Stimulated activated CD8-positive, alpha-beta memory T cell treated with anti-CD3 and anti-CD28 coated beads, Interleukin-15, amount 100 ng/mL, for 24 hours (primary cell): ENCODE results near the gene ACKR3.
A peak's percentile ranks its signal among the peaks of the same experiment; 100 is the strongest.

Source experiments
- DNase-seq: peaks from one replicate; pipeline ENCODE4 v3.0.0-alpha.2; 2020; ENCODE audit warnings: low read depth

ACKR3 gene

DNA sequence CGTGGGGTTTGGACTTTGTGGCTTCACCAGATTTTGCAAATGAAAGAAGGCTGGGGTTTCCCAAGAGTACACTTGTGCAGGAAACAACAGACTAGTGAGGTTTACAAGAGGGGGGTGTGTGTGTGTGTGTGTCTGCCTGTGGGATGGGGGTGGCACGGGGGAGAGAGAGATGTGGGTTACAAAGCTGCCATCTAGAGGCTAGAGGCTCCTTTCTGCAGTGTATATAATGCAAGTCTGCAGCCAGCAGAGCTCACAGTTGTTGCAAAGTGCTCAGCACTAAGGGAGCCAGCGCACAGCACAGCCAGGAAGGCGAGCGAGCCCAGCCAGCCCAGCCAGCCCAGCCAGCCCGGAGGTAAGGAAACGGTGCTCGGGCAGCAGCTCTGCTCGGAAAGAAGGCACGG, at the start of gene ACKR3:
ACKR3 (plus strand) TSS at position 253 of the 401 bp plus-strand sequence. CDS start 10,641 bp downstream, outside the sequence.
- peak; percentile 21 for DNase-seq

DNA sequence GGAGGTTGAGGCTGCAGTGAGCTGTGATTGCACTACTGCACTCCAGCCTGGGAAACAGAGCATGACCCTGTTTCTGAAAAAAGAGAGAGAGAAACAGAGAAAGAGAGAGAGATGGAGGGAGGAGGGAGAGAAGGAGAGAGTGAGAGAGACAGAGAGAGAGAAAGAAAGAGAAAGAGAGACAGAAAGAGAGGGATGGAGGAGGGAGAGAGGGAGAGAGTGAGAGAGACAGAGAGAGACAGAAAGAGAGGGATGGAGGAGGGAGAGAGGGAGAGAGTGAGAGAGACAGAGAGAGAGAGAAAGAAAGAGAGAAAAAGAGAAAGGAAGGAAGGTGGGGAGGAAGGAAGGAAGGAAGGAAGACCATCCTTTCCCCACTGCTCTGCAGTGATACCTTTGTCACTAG, 48.1 kb upstream of the ACKR3 start:
- DNase-seq = no peak

DNA sequence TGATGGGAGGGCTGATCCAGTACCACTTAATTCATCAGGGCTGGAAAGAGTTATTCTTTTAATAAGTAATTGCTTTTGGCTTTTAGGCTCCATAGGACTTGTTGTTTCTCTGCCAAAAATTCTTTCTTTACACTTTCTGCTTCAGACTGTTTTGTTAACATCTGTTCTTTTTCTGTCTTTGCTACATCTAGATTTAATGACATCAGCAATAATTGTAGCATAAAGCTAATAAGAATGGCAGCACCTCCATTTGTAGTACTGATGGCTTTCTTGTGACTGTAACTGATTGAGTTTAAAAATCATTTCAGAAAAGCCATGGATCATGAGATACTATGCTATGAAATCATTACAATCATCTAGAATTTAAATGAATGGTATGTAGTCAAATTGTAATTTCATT, 46.4 kb upstream of the ACKR3 start:
- no peak for DNase-seq

DNA sequence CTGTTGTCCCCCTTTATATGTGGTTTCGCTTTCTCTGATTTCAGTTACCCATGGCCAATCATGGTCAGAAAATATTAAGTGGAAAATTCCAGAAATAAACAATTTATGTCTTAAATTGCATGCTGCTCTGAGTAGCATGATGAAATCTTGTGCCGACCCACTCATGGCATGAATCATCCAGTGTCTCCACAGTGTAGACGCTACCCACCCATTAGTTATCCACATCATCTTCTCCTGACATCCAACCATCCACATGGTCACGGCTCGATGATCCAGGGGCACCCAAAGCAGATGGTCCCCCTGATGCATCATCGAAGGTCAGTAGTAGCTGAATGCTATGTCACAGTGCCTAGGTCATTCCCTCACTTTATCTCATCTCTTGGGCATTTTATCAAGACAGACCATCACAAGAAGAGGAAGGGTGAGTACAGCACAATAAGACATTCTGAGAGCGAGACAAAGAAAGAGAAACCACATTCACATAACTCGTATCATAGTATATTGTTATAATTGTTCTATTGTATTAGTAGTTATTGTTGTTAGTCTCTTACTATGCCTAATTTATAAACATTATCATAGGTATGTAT, 44.1 kb upstream of the ACKR3 start:
- DNase-seq = no peak

DNA sequence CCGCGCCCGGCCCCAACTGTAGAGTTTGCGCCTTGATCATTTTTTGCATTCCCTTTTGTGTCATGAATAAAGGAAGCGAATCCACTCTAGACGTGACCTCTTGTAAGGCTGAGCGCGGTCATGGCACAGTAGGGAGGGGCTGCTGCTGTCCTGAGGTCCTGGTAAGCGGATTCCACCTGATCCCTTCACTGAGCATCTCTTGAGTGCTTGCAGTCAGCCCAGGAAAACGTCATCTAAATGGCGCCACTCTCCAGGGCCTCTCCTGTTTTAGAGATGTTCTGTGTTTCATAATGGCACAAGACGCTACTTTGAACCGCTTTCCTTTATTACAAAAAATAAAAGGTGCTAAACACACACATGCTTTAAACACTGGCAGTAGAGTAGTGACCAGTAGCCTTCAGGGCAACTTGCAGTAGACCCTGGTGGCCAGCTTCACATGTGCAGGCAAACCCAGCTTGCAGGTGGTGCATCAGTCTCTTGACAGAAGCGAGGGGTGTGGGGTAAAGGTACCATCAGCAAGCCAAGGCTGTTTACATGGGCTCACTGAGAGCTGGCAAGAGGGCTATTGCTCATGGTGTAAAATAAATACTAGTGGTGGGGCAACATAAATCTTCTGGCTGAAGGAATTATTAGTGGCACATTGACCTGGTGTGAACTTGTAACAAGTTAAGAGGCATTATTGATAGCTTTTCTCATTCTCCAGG, 43.0 kb upstream of the ACKR3 start:
- no peak for DNase-seq

DNA sequence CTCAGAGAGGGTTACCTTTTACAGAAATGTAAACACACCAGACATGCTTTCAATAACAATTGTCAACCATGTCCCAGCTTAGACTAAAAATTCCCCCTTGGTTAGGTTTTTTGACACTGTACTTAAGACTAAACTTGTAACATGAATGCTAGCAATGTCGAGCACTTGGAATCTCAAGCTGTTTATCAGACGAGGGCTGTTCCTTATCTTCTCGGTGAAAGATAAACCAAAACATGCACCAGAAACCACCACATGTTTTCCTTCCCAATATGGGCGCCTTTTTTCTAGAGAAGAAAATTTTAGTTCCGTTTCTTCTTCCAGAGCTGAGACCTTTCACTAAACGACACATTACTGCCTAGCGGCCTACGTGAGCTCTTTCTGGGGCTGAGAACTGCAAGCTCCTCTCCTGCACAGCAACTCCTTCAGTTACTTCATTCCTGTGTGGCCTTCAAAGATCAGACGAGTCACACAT, 42.4 kb upstream of the ACKR3 start:
- no peak for DNase-seq

DNA sequence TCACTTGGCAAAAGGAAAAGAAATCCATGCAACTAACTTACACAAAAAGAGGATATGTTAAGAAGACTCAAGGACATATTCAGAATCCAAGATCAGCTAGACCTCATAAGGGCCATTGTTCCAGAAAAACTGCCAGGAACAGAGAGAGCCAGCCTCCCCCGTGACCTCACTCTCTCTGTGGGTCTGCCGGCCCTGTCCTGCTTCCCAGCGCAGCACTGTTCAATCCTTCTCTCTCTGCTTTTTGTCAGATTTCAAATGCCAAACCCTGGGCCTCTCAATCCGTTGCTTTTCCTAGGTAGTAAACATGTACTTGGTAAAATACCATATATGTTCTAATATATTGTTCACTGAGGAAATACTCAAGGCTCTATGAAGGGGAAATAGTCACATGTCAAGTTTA, 40.0 kb upstream of the ACKR3 start:
- no peak for DNase-seq

DNA sequence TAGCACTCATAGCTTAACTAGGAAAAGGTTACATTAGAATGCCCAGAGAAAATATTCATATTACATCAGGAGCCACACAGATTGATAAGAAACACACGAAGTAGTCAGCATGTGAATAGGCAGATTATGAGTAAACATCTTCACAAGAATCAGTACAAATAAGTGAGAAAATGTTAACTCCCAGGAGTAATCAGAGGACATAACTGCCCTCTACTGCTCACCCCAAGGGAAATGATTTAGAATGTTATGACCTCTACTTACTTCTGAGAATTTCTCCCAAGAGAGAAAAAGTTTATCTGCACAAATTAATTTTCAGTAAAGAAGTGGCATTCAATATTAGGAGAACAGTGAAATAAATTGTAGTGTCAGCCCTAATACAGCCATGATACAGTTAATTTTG, 39.1 kb upstream of the ACKR3 start:
- DNase-seq = no peak

DNA sequence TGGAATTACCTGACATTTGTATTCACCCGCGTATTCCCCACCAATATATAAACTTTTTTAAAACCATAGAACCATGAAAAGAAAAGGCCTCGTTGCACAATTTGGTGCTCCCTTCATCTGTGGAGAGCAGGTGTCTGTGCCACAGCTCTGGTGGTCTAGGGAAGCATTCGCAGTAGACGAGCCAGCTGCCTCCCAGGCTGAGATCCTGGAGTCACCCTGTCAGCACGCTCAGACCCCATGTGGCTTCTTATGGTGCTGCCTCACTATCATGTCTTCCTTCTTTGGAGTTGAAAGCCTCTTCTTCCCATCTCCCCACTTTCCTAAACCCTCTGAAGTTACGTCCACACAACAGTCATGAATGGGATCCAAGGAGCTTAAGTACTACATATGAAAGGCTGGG, 38.4 kb upstream of the ACKR3 start:
- DNase-seq = no peak

DNA sequence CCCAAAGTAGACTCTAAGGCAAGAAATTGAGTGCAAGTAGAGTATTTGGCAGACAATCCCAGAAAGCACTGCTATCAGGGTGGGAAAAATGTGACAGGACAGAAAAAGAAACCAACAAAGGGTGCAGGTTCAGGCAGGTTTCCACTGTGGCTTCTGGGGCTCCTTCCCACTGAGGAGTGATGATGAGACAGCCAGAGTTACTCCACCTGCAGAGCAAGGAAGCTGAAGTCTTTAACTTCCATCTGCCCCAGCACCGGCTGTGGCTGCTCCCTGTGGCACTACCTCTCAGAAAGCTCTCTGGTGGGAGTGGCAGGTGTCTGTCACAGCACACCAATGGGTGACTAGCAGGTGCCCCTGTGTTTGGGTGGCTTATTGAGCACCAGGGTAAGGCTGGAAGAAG, 37.6 kb upstream of the ACKR3 start:
- DNase-seq = no peak

DNA sequence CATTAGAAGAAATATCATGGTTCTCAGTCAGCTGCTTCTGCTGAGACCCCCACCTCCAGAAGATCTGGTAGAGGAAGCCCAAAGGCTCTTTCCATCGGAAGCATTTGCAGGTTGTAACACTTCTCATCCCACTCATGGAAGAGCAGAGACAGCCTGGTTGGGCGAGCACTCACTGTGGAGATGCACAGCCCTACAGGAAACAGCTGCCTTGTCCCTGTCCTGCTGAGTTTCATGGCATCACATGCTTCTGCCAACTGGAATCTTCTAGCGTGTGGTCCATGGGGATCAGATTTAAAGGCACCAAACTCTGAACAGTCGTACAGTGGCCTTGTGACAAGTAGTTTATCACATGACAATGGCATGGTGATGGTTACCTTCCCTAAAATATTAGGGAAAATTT, 36.3 kb upstream of the ACKR3 start:
- DNase-seq = no peak

DNA sequence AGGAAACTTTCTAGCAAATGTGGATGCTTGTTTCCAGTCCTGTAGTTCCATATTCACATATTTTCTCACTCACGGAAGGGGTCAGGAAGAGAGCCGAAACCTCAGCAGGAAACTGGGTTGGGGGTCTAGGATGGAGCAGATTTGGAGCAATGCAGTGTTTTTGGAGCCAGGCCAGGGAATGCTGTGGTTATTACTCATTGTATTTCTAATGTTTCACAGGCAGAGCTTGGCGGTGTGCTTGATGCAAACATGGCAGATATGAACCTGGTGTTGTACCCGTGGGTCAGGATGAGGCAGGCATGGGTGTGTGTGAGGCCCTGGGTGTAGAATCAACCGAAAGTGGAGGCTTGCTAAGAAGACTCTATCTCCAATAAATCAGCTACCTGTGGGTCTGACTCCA, 34.6 kb upstream of the ACKR3 start:
- DNase-seq = no peak

DNA sequence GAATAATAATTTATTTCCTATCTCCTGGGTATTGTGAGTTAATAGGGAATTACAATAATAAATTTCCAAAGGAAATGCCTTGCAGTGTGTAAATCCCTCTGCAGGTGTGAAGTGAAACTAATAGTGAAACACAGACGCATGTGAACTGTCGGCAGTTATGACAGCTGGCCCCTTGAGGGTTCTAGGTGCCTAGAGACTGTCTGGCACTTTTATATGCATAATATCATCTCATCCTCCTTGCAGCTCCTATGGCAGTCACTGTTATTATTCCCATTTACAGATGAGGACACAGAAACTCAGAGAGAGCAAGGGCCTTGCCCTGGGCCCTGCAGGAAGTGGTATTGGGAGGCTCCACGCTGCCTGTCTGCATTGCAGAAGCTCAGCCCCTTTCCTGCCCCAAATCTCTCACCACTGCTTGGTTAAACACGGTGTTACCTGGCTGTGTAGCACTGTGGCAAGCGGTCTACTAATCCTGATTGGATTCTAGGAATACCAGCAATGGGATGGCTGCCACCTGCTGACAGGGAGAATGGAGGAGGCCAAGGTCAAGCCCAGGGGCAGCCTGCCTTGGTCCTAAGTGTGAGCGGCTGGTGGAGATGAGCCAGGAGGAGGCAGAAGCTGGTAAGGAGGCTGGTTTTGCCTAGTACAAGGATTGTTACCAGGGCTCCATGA, 32.8 kb upstream of the ACKR3 start:
- no peak for DNase-seq

DNA sequence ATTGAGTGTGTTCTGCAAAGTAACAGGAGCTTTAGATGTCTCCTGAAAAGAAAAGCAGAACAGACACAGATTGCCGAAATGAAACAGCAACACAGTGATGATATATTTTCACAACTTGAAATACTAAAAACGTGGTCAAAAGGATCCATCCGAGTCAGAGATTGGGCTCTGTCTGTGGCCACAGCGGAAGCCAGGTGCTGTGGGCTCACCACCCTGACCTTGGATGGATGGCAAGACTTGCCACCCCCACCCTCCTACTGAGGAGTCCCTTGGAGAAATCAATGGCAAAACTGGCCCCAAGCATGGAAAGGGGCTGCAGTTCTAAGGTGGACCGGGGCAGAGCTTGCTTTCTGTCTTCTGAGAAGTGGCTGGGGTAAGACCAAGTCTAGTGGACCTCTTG, 31.4 kb upstream of the ACKR3 start:
- DNase-seq = no peak

DNA sequence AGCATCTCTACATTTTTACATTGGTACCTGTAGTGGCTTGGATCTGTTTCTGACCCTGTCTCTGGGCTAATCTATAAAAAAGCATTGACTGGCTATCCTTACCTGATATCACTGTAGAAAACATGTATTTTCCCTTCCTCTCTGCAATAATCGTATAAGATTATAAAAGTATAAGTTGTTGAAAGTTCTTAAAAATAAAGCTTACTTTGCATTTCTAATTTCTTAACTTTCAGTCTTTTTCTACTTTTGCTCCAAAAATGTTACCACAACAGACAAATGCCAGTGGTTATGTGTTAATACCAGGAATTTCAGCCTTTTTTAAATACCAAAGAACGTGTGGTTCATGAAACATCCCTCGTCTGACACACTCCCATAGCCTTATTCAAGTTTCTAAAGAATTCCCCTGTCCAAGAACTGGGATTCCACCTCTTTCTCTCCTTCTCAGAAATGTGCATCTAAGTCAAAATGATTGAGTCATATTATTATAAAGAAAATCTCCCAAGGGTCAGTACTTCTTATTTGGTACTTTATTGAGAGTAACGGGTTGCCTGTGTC, 28.5 kb upstream of the ACKR3 start:
- no peak for DNase-seq

DNA sequence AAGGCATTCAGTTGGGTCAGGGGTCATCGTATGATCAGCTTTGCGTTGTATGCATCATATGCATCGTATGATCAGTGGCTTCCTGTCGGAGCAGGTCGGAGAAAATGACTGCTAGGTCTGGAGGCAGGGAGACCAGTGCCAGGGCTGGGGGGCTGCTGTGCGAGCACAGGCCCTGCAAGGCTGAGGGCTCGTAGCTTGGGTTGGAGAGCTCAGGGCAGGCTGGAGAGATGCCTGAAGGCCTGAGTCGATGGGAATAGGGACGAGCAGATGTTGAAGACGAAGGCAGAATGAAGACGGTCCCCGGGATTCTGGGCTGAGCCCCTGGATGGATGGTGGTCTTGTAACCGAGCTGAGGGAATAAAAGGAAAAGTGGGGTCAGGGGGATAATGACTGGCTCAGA, 25.3 kb upstream of the ACKR3 start:
- DNase-seq = no peak

DNA sequence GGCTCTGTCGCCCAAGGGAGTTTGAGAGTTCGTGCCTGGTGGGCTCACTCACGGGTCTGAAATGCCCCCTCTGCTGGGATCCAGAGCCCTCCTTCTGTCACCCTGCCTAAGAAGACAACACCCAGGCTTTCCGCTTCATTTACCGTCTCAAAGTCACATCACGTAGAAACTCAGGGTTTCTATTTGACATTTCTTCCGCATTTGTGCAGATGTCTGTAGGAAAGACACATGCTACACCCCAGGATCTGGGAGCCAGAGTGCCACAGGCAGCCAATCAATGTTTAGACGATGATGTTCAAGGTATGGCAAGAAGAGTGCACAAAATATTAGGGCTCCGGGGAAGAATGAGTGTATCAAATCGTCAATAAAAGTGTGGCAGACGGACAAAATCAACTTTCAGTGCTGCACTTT, 24.4 kb upstream of the ACKR3 start:
- no peak for DNase-seq

DNA sequence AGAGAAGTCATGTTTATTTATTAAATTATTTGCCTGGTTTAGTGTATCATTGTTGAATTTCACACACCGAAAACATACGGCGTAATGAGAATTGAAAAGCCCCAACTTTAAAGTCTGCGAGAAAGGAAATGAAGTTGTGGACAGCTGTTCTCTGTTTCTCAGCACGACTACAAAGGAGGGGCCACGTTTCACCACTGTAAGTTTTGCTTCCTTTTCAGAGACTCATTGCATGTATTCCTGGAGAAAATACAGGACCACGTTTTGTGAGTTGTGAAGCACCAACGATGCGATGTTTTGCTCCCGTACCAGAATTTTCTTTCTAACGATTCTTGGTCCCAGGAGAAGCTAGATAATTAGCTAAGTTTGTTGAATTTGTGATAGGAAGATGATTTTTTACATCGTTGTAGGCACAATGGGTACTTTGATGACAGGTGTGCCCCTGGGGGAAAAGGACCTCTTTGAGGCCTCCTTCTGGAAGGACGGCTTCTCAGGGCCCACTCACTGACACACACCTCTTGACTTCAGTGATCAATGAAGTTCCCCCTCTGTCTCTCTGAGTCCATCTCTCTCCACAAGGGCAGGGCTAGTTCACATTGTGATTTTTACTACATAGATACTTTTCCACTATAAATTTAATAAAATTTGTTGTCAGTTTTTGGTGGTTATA, 23.7 kb upstream of the ACKR3 start:
- no peak for DNase-seq

DNA sequence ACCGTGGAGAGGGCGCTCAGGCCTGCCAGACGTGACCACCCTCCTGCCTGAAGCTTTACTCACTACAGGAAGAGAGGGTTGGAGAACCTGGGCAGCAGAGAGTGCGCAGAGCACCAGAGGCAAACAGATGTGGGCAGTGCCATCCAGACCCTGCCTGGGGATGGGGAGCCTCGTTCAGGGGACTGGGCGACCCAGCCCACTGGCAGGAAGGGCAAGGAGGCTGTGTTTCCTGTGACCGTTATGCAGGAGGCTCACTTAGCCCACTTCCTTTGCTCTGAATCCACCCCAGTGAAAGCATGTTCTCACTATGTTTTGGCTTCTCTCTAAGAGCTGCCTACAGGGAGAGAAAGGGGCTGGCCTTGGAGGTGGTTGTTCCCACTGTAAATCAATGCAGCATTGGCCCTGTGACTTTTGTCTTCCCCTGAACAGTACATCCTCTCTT, 23.0 kb upstream of the ACKR3 start:
- no peak for DNase-seq

DNA sequence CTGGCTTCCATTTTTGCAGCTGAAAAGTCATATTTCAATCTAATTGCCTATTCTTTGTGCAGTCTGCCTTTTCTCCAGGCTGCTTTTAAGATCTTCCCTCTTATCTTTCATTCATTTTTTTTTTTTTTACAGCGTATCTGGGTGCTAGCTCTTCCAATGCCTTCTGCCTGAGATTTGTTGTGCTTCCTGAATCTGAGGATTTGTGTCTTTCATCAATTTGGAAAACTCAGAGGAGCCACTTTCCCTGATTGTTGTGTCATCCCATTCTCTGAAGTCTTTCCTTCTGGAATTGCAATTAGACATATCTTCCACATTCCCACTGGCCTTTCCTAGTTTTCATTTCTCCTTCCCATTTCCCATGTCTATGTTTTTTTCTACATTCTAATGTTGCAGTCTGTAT, 21.9 kb upstream of the ACKR3 start:
- no peak for DNase-seq

DNA sequence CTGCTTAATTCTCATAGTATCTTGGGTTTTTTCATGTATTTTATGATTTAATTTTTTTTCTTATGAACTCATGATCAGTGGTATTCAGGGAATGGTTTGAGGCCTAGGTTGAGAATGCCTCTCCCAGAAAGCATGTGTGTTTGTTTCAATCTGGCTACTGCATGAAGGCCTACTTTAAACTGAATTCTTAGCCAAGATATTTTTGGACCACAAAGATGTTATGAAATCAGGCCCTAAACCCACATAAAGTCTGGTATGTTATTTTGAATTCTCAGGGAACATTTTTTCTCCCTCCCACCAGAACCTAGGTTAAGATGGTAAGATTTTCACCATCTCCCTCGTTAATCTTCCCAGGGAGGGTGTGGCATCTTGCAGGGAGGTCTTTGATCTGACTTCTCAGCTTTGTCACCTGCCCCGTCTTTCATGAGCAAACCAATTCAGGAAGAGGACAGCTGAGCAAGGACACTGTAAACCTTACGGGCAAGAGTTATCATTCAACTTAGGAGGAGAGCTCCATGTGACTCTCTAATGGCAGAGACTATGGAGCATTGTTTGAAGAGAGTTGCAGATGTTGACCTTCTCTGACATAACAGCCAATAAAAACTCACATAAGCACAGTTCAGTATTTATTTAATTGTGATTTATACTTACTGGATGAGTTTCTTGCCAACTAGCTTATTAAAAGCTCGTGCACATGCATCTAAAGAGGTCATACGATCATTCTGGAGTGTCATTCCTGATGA, 21.3 kb upstream of the ACKR3 start:
- DNase-seq = no peak

DNA sequence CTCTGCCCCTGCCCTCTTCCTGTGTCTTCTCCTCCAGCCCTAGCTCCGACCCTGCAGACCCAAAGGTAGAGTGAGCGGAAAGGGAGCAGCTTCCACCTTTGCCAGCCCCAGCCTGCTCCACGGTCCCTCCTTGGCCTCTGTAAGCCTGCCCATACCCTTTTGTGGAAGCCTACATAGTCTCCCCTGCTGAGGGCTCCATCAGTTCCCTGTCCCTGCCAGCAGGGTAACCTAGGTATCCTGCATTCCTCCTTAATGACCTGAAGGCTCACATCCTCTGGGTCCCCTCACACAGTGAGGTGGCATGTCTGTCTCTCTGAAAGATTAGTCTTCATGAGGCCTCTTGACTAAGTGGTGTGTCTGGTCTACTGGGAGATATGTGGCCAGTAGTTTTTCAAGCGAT, 20.5 kb upstream of the ACKR3 start:
- DNase-seq = no peak
